Activated T-helper 9 cell treated with anti-CD3 and anti-CD28 coated beads, Interleukin-2, amount 50 U/mL, for 16 hours (primary cell): ENCODE results near the gene RAP1GAP.

Experiments
- DNase-seq: peaks from one replicate; pipeline ENCODE4 v3.0.0-alpha.2; 2020; ENCODE audit warnings: low read depth

Gene RAP1GAP

DNA sequence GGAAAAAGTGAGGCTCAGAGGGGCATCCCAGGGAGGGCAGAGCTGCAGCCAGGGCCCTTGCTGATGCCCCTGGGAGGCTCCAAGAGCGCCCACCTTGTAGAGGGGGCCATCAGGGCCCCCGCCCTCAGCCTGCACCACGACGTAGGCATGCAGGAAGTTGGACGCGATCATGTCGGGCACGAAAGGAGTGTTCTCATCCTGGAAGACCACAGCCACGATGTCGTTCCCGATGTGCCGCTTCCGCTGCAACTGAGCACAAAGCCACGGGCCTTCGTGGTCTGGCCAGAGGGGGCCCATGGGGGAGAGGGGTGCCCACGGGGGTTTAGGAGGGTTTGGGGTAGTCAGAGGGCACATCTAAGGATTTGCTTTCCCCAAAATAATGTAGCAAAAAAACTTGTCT is 59.1 kb downstream of the RAP1GAP start:
- no peak for DNase-seq

DNA sequence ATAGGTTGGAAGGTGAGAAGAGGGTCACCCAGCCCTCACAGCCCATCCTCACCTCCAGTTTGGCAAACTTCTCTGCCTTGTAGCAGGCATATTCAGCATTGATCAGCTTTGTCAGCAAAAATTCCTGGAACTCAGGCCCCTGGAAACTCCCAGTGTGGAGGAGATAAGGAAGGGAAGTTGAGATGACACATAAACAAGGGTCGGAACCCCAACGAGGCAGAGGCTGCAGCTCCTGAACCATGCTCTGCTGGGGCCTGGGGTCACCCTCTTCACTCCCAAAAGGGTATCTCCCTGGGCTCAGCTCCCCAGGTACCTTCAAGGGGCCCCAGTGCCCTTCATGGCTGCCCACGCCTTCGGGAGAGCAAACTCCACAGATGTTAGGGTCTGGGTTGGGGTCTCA is 60.4 kb downstream of the RAP1GAP start:
- no peak for DNase-seq

GRCh38 chr1:21607549-21608529 is 61.3 kb downstream of the RAP1GAP start:
- DNase-seq: peak; percentile 15

- no peak for DNase-seq
Observed at GRCh38 chr1:21605964-21606705, 63.0 kb downstream of the RAP1GAP start.

- DNase-seq: no peak
Observed at GRCh38 chr1:21605012-21605715, 64.0 kb downstream of the RAP1GAP start.

DNA sequence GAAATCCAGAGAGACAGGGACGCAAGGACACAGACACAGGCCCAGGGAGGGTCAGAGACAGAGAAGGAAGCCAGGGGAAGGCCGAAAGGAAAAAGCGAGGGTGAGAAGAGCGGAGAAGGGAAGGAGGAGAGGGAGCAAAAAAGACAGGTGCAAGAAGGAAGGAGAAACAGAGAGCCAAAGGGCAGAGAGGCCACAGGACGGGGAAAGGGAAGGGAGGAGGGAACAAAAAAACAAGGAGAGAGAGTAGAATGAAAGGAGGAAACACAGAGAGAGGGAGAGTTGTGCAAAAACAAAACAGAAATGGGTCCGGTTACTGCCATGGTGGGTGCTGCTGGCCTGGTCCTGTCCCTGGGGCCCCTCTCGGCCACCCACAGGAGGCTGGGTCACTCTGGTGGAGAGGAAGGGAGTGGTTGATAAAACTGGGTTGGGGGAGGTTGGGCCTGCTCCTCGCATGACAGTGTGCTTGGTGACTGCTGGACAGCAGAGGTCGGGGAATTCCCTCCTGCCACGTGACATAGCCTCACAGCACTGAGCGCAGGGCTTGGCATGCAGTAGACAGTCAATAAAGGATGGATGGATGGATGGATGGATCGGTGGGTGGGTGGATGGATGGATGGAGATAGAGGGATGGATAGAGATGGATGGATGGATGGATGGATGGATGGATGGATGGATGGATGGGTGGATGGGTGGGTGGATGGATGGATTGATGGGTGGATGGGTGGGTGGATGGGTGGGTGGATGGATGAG is 64.8 kb downstream of the RAP1GAP start:
- DNase-seq: no peak

DNA sequence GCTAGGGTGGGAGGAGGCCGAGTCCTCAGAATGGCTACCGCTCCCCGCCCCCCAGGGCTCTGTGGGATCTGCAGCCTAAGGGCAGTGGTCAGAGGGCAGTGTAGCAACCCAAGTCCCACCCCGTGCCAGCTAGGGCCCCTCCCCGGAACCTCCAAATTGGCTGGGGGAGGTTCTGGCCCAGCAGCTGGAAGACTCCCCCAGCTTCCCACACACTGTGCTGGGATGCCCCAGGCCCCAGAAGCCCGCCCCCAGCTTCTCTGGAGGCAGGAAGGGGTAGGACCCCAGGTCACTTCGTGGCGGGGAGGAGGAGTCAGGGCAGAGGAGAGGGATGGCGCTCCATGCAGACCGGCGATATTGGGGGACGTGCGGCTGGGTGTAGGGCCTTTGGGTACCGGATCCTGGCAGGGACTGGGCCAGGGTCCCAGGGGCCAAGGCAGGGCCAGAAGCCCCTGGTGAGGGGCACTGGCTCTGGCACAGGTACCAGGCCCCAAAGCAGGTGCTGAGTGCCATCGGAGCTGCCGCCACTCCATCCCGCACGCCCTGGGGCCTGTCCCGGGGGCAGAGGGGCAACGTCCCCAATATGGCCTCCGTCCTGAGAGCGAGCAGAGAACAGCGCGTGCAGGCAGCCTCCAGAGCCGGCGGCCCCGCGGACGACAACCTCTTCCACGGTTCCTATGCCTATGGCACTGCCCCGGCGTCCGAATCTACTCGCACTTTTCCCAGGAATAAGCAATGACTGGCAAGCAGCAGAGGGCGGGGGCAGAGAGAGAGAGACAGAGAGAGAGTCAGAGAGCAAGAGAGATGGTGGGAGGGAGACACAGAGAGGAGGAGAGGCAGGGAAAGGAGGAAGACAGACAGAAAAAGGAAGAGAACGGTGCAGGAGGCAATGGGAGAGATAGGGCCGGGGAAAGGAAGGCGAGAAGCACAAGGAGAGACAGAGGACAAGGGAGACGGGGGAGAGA is 65.7 kb downstream of the RAP1GAP start:
- no peak for DNase-seq

- DNase-seq: no peak
Observed at GRCh38 chr1:21601278-21602048, 67.7 kb downstream of the RAP1GAP start.

DNA sequence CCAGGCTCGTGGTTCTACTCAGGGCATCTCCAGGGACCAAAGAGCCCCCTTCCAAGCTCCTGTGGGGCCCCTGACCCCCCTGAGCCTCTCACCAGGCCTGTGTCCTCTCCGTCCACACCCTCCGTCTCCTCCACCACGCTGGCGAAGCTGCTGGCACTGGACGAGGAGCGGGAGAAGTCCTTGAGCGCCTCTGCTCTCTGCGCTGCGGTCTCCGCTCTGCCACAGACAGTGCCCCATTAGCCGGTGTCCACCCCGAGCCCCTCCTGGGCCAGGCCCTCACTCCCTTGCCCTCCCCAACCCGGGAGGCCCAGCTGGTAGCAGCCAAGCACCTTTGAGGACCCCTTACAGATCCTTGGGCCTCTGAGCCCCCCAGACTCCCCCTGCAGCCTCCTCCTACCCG is 69.8 kb downstream of the RAP1GAP start:
- DNase-seq: no peak

DNA sequence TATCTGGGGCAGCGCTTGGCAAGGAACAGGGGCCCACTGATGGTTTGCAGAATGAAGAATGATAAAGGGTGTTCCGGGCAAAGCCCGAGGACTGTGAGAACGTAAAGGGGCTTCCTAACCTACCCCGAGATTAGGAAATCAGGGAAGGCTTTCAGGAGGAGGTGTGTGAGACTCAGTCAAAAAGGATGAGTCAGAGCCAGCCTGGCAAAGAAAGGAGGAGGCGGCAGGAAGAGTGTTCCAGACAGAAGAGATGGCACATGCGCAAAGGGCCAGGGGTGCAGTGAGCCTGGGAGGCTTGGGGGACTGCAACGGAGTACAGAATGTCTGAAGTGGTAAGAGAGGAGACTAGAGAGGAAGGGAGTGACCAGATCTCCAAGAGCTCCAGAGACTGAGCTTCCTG is 70.3 kb downstream of the RAP1GAP start:
- DNase-seq: no peak

- no peak for DNase-seq
Observed at GRCh38 chr1:21598417-21598816, 70.7 kb downstream of the RAP1GAP start.

DNA sequence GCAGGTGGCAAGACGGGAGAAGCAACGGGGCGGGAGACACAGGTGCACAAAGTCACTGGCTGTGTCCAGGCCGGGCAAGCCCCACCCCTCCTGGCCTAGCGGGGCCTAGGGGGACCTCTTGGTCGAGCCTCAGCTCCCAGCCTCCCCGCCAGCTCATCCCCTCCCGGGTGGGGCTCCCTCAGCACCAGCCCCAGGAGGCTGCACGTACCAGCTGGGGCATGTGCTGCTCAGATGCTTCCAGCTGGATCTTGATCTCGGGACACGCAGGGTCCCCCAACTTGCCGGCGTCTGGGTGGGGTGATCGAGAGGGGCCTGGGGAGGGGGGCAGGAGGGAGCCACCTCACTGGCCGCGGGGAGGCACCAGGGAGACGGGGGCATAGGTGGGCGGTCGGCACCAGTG is 71.4 kb downstream of the RAP1GAP start:
- DNase-seq: no peak

GRCh38 chr1:21596628-21597027 is 72.5 kb downstream of the RAP1GAP start:
- no peak for DNase-seq

- DNase-seq: no peak
Observed at GRCh38 chr1:21596174-21596573, 73.0 kb downstream of the RAP1GAP start.

GRCh38 chr1:21594935-21595897 is 73.9 kb downstream of the RAP1GAP start:
- no peak for DNase-seq

- no peak for DNase-seq
Observed at GRCh38 chr1:21594501-21594900, 74.7 kb downstream of the RAP1GAP start.

- no peak for DNase-seq
Observed at GRCh38 chr1:21593231-21593630, 75.9 kb downstream of the RAP1GAP start.

DNA sequence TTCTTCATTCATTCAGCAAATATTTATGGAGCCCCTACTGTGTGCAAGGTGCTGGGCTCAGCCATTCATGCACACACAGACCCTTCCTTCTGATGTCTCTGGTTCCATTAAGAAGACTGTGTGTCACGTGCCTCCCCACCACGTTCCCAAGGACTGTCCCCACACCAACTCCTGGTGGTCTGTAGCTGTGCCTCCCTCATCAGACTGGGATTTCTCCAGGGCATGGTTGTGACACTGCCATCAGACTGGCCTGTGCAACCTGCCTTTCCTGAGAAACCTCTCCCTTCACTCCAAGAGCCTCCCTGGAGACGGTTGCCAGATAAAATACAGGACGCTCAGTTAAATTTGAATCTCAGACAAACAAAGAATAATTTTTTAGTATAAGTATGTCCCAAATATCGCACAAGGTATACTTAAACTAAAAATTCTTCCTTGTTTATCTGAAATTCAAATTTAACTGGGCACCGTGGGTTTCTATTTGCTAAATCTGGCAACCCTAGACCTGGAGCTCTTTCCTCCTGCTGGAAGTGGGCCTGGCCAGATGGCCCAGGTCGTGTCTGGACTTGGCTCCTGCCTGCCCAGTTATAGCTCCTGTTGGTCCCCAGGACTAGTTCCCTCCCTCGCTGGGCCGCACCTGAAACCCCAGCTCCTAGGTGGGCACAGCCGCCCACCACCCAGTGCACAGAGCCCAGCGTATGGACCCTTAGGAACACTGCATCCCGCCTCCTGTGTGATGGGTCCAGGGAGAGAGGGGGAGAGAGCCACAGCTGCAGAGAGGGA is 76.9 kb downstream of the RAP1GAP start:
- DNase-seq: no peak
